GM23248 (cell line): Measurements from ENCODE around the gene DUSP22.

Experiments used
- EZH2 ChIP-seq: fragments of 200-600 bp; sonication (generic); IDR thresholded peaks from 2 replicates; pipeline ENCODE4 v1.6.1; 2018; ENCODE audit warnings: antibody characterized with exemption, mild to moderate bottlenecking; ENCODE audit not compliant: insufficient read depth, poor library complexity, severe bottlenecking
- EZH2phosphoT487 ChIP-seq: fragments of 200-600 bp; sonication (generic); IDR thresholded peaks from 2 replicates; pipeline ENCODE4 v1.6.1; 2018; ENCODE audit warnings: antibody characterized with exemption, moderate library complexity, mild to moderate bottlenecking, low read depth; ENCODE audit not compliant: insufficient read depth

GRCh38 chr6:313917-314316 is 21.6 kb downstream of the DUSP22 start:
- TF ChIP-seq EZH2: no peak
- no peak for TF ChIP-seq EZH2phosphoT487
